Metanephros (tissue), 1 donor: Measurements from ENCODE around the gene ABHD1. TPM values are rescaled to one million over a fixed set of nuclear protein-coding genes. Genes with fewer than 3 reads are reported as not detected.

Experiments used
- total RNA-seq: library from RNA; depleted of rRNA; stranded (reverse); fragments of >200 nt; gene quantifications from one replicate; pipeline ENCODE4 v1.2.3, GENCODE V29; 2014

ABHD1 gene
- total RNA-seq: 0.47 TPM

DNA sequence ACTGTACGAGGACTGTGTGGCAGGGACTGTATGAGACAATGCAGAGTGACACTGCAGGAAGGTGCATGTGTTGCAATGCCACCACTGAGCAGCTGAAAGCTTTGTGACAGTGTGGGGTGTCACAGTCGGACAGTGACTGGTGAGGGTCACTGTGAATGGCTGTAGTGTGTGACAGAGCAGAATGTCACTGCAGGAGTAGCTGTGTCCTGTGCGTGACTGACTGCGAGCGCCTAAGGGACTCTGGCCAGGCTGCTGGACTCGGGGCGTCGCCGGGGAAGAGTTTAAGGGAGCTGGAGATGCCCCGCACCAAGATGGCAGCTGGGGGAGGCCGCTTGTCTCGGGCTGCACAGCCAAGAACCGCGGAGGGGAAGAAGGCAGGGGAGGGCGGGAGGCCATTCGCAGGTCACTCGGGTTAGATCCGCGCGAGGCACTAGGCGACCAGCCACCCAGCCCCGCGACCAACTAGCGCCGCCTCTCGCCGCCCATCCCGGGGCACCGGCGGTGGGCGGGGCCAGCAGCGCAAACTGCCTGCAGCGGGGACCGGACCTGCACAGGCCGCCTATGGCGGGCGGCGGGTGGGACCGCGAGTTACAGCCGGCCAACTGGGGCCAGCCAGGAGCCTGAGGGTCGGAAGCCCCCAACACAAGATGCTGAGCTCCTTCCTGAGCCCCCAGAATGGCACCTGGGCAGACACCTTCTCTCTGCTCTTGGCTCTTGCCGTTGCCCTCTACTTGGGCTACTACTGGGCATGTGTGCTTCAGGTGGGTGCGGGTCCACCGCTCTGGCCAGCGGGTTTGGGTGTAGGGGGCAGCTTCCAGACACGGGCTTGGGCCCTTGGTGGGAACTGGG is at the start of gene ABHD1:
Gene ABHD1, plus strand, starts transcription at position 514 of the 849 bp plus-strand sequence. Its CDS starts 134 bp downstream, at position 648.

DNA sequence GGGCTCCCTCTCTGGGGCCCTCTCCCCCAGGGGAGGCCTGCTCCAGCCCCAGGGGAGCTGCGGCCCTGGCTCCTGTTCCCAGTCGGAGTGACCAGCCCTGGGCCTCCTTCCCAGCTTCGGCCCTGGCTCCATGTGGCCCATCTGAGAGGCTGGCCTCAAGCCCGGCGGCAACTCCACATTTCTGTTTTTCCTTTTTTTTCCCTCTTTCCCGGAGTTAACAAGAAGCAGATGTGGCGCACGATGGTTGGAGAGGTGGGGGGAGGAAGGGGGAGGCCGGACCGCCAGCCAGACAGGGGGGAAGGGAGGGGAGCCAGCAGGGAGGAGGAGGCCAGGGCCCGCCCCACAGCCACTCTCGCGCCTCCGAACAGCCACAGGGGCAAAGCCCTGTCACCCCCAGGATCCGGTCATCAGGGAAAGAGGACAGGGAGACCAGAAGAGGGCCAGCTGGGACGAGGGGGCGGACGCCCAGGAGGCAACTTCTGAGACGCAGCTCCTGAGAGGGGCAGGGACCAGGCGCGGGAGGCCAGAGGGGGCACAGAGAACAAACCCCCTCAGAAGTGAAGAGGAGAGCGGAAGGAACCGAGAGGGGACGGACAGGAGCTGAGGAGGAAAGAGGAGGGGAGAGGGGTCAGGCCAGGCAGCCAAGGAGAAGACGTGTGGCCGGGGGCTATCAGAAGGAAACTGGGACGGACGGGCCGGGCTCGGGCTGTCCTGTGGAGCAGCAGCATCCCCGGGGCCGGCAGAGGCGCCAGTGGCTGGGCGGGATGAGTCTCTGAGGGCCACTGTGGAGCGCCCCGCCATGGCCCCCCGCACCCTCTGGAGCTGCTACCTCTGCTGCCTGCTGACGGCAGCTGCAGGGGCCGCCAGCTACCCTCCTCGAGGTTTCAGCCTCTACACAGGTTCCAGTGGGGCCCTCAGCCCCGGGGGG is 45.1 kb upstream of the ABHD1 start, which contains the start of gene EMILIN1:
Gene EMILIN1, plus strand, starts transcription at position 349 of the 928 bp plus-strand sequence. Its CDS starts 451 bp downstream, at position 800.

DNA sequence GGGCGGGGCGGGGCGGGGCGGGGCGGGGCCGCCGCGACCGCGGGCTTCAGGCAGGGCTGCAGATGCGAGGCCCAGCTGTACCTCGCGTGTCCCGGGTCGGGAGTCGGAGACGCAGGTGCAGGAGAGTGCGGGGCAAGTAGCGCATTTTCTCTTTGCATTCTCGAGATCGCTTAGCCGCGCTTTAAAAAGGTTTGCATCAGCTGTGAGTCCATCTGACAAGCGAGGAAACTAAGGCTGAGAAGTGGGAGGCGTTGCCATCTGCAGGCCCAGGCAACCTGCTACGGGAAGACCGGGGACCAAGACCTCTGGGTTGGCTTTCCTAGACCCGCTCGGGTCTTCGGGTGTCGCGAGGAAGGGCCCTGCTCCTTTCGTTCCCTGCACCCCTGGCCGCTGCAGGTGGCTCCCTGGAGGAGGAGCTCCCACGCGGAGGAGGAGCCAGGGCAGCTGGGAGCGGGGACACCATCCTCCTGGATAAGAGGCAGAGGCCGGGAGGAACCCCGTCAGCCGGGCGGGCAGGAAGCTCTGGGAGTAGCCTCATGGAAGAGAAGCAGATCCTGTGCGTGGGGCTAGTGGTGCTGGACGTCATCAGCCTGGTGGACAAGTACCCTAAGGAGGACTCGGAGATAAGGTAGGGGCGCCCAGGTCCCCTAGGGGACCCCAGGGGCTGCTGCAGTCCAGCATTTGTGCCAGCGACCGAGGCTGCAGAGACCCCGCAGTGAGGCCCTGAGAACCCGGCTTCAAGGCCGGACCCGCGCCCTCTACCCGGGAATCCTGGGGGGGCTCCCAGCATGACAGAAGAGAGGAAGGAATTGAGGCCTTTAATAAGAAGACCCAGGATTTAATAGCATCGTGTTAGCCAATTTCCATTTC is 36.7 kb upstream of the ABHD1 start, which contains the start of gene KHK:
Gene KHK, plus strand, starts transcription at position 49 of the 870 bp plus-strand sequence. Its CDS starts 488 bp downstream, at position 537.

DNA sequence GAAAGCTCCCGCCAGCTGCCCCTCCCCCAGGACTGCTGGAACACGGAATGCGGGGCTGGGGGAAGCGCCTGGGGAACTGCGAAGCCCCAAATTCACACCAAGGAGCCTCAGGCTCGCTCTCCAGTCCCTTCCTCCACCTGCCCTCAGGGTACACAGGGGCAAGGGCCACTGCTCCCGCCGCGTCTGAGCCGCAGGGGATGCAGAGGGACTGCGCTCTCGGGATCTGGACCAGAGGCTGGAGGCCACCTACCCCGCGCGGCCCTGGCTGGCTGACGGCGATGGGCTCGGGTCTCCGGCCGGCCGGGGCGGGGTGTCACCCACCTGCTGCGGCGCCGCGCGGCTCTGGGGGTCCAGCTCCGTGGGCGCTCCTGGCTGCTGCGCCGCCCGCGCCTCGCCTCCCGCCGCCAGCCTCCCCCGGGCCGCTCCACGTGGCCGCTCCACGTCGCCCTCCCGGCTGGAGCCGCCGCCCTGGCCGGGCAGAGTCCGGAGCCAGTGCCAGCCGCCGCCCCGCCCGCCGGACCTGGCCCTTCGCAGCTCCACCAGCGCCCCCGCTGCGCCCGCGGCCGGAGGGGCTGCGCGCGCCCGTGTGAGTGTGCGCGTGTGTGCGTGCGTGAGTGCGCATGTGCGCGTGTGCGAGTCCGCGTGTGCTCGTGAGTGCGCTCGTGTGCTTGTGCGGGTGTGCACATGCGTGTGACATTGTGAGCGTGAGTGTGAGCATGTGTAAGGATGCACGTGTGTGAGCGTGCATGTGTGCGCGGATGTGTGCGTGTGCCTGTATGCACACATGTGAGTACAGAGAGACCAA is 4.9 kb upstream of the ABHD1 start, which contains the start of gene CGREF1:
Gene CGREF1, minus strand, starts transcription at position 604 of the 805 bp plus-strand sequence. CDS start 14,762 bp downstream, outside the sequence.

DNA sequence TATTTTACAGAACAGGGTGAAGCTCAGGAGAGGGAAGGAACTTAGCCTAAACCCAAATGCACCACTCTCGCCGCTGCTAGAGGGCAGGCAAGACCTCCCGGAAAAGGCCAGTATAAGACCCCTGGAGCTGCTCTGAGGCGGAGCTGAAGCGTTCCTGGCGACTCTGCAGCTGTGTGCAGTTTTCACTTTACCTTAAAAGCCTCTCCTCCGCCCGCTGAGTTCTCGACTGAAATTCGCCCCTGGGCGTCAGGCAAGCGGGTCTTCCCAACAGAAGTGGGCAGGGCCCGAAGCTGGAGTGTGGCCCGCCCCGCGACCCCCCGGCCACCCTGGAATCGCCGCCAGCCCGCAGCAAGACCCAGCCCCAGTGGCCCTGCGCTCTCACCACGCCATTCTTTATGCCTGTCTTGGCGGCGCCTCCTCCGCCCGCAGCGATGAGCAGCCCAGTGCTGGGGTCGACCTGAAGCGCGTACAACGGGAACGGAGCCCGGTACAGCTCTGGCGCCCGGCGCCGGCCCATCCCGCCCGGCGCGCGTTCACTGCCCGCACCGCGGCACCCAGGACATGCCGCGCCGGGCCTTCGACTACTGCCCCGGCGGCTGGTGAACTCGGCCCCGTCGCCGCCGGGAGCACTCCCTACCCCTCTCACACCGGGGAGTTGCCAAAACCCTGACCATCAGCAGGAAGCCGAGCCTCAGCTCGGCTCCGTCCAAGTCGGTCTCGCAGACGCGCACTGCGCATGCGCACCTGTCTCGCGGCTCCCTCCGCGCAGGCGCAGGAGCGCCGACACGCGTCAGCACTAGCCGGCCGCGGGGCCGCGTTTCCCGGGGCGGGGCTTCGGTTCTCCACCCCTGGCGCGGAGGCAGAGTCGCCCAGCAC is 10.5 kb downstream of the ABHD1 start, which contains the start of gene PREB:
Gene PREB, minus strand, starts transcription at position 732 of the 876 bp plus-strand sequence. Its CDS starts 215 bp downstream, at position 517.

DNA sequence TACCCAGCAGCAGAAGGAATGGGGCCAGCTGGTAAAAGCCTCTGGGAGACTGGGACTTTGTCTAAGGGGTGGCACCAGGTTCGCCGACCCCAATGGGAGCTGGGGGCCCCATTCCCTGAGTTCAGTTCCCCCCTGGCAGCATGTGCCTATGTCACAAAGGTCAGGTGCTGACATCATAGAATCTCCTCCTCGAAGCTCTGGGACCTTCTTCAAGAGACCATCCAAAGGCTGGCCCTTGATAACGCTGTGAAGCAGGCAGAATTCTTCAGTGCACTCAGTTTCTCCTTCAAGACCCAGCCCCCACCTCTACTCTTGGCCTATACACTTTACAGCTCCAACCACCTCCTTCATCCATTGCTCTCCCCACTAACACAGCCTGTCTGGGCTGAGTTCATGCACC is 15.7 kb downstream of the ABHD1 start, which contains the start of gene PRR30:
Gene PRR30, minus strand, starts transcription at position 101 of the 400 bp plus-strand sequence. CDS start 1,081 bp downstream, outside the sequence.

DNA sequence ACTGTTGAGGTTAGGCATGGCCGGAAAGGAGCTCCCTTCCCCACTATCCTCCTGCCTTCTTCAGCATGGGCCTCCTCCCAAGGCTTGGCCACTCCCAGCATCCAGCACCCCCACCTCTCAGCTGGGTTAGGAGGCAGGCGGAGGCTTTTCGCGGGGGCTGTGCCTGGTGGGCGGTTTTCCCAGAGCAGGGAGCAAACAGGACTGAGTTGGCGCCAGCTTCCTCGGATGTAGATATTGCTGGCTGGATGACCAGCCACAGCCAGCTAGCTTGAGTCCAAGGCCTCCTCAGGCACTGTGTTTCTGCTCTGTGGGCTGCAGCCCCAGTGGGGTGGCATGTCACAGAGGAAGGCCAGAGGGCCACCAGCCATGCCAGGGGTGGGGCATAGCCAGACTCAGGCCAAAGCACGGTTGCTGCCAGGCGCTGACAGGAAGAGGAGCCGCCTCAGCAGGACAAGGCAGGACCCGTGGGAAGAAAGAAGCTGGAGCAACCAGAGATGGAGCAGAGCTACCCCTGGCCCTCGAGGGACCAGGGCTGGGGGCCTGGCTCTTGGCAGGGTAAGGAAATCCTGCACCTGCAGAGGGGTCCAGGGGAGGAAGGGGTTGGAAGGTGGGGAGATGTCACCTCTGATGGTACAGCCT is 25.3 kb downstream of the ABHD1 start, which contains the start of gene TCF23:
Gene TCF23, plus strand, starts transcription at position 204 of the 639 bp plus-strand sequence. Its CDS starts 130 bp downstream, at position 334.

Other genes with a start within 250 kb of the ABHD1 start
- gene MAPRE3, start 153.2 kb upstream of the ABHD1 start, total RNA-seq: 7.0 TPM
- gene TMEM214, start 90.8 kb upstream of the ABHD1 start, total RNA-seq: 33.5 TPM
- gene AGBL5, start 72.1 kb upstream of the ABHD1 start, total RNA-seq: 31.6 TPM
- 166 TPM for gene OST4, start 52.2 kb upstream of the ABHD1 start, total RNA-seq
- gene EMILIN1, start 45.2 kb upstream of the ABHD1 start, total RNA-seq: 164 TPM
- gene KHK, start 37.0 kb upstream of the ABHD1 start, total RNA-seq: 18.2 TPM
- 3.6 TPM for gene CGREF1, start 4.7 kb upstream of the ABHD1 start, total RNA-seq
- 27.2 TPM for gene PREB, start 10.8 kb downstream of the ABHD1 start, total RNA-seq
- not detected for gene PRR30, start 15.6 kb downstream of the ABHD1 start, total RNA-seq
- 0.35 TPM for gene TCF23, start 25.2 kb downstream of the ABHD1 start, total RNA-seq
- gene ATRAID, start 88.2 kb downstream of the ABHD1 start, total RNA-seq: 146 TPM
- 31.8 TPM for gene SLC5A6, start 88.5 kb downstream of the ABHD1 start, total RNA-seq
- gene CAD, start 93.6 kb downstream of the ABHD1 start, total RNA-seq: 52.7 TPM
- 2.2 TPM for gene SLC30A3, start 139.2 kb downstream of the ABHD1 start, total RNA-seq
- gene DNAJC5G, start 151.6 kb downstream of the ABHD1 start, total RNA-seq: 0.12 TPM
- gene TRIM54, start 158.6 kb downstream of the ABHD1 start, total RNA-seq: 10.4 TPM
- 2.5 TPM for gene UCN, start 184.6 kb downstream of the ABHD1 start, total RNA-seq
- gene MPV17, start 199.3 kb downstream of the ABHD1 start, total RNA-seq: 36.4 TPM
- 47.6 TPM for gene GTF3C2, start 232.9 kb downstream of the ABHD1 start, total RNA-seq
- gene EIF2B4, start 246.5 kb downstream of the ABHD1 start, total RNA-seq: 18.6 TPM
- gene SNX17, start 246.8 kb downstream of the ABHD1 start, total RNA-seq: 75.7 TPM